HUES48 (cell line): ENCODE data around the gene TXN.

Experiments
- H3K27ac ChIP-seq: one replicate; pipeline ENCODE4 v1.7.0; 2013; ENCODE audit warnings: low read depth, low read length, inconsistent platforms
- H3K27me3 ChIP-seq: 2 replicates; pipeline ENCODE4 v1.6.1; 2013; ENCODE audit warnings: mild to moderate bottlenecking, low read length; ENCODE audit not compliant: control insufficient read depth, insufficient read depth
- H3K36me3 ChIP-seq: 2 replicates; pipeline ENCODE4 v1.6.1; 2013; ENCODE audit warnings: low read length; ENCODE audit not compliant: control insufficient read depth, insufficient read depth
- H3K4me1 ChIP-seq: 2 replicates; pipeline ENCODE4 v1.6.1; 2013; ENCODE audit warnings: mild to moderate bottlenecking, low read length; ENCODE audit not compliant: control insufficient read depth, insufficient read depth
- H3K4me3 ChIP-seq: 2 replicates; pipeline ENCODE4 v1.5.1; 2013; ENCODE audit warnings: mild to moderate bottlenecking, low read depth, low read length
- H3K9ac ChIP-seq: 2 replicates; pipeline ENCODE4 v1.6.1; 2013; ENCODE audit warnings: mild to moderate bottlenecking, low read depth, low read length, moderate library complexity
- H3K9me3 ChIP-seq: 2 replicates; pipeline ENCODE4 v1.6.1; 2013; ENCODE audit warnings: low read length; ENCODE audit not compliant: control insufficient read depth, insufficient read depth

The TXN gene

DNA sequence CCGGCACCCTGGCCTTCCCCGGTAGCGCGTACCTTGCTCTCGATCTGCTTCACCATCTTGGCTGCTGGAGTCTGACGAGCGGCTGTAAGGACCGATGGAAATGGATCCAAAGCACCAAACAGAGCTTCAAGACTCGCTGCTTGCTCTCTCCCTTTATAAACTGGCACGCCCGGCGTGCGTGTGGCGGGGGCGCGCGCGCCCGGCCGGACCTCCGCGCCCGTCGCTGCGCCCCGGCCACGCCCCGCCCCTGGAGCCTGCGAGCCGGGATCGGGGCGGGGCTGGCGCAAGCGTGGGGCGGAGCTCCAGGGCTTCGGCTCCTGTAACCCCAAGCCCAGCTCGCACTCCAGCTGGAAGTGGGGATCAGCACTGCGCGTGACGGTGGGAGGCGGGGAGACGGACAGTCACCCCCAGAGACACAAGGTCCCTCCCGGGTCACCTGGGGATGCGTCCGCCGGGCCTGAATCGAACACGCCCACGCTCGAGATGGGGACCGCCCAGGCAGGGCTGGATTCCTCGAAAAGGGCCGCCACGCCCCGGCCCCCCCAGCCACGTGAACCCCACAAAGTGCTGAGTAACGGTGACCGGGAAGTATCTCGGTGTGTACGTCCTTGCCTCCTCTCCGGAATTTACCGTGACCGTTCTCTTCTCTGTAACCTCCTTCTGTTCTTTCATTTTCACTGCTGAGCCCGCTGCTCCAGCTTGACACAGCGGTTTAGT lies at the start of gene TXN:
TSS of gene TXN (minus strand) at position 128 of the 717 bp plus-strand sequence. CDS start at position 56, 72 bp downstream.
- Histone ChIP-seq H3K4me3 (peak within 1 kb of the TSS; percentile 94), H3K4me1 (peaks cover 29% of the 10 kb centered on the region), H3K27me3 (no peaks in the 10 kb centered on the region), H3K36me3 (no peaks in the 10 kb centered on the region), H3K9ac (peak within 1 kb of the TSS; percentile 87), H3K27ac (peak within 1 kb of the TSS; percentile 84), H3K9me3 (no peaks in the 10 kb centered on the region)

DNA sequence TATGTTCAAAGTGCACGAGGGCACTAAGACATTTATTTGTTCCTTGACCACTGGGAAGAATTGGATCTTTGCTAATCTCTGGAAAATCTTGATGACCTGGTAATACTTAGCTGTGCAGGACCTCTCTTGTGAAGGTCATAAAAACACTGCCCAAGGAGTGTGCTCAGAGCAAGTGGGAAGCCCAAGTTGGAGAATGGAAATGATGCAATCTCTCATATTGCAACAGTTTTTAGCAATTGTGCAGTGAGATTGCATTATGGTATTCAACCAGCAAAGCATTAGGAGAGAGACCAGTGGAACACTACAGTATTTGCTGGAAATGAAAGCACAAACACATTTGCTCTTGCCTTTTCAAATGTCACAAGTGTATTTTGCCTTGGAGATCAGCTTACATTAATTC lies 46.8 kb upstream of the TXN start:
- Histone ChIP-seq H3K4me3 (no peak overlapping the region), H3K9me3 (no peaks in the 10 kb centered on the region), H3K9ac (no peak overlapping the region), H3K4me1 (peaks cover 10% of the 10 kb centered on the region; the same call in 1 of the 2 replicates), H3K27me3 (no peaks in the 10 kb centered on the region), H3K27ac (no peak overlapping the region), H3K36me3 (no peaks in the 10 kb centered on the region)

DNA sequence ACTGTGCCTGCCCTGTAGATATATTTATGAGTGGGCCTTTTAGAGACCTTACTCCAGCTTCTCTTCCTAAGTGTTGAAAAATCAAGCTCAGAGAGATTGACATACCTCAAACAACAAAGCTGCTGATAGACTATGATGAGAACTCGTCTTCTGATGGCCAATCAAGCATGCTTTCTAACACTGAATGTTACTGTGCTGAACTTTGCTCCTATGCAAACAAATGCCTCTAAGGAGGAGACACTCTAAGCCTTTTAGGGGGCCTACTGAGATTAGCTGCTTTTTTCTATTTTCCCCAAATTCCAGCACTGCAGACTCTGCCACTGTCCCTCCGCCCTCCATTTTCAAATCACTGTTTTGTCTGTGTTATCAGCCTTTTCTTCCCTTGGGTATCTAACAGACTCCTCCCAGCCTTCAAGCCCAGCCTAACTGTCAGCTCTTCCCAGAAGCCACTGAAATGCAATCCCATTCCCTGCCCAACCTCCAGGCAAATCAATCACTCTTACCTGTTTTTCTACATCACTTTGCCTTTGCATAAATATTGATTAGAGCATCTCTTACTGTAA lies 41.8 kb upstream of the TXN start:
- no peaks in the 10 kb centered on the region for H3K36me3 ChIP-seq
- no peak overlapping the region for H3K27ac ChIP-seq
- H3K4me1 ChIP-seq: no peaks in the 10 kb centered on the region
- no peaks in the 10 kb centered on the region for H3K9me3 ChIP-seq
- no peak overlapping the region for H3K4me3 ChIP-seq
- no peak overlapping the region for H3K9ac ChIP-seq
- no peaks in the 10 kb centered on the region for H3K27me3 ChIP-seq

DNA sequence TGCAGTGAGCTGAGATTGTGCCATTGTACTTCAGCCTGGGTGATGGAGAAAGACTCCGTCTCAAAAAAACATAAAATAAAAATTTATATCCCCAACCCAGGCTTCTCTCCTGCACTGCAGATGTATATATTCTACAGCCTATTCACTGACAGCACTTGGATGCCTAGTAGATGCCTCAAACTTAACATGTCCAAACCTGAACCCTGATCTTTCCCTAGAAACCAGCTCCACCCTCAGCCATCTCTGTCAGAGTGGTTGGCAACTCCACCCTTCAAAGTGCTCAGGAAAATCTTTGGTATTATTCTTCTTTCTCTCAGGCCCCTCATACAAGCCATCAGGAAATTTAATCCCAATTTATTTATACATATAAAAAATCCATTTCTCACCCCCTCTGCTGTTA lies 36.9 kb upstream of the TXN start:
- Histone ChIP-seq H3K27me3 (no peaks in the 10 kb centered on the region), H3K9me3 (no peaks in the 10 kb centered on the region), H3K27ac (no peak overlapping the region), H3K36me3 (no peaks in the 10 kb centered on the region), H3K4me3 (no peak overlapping the region), H3K4me1 (no peaks in the 10 kb centered on the region), H3K9ac (no peak overlapping the region)

DNA sequence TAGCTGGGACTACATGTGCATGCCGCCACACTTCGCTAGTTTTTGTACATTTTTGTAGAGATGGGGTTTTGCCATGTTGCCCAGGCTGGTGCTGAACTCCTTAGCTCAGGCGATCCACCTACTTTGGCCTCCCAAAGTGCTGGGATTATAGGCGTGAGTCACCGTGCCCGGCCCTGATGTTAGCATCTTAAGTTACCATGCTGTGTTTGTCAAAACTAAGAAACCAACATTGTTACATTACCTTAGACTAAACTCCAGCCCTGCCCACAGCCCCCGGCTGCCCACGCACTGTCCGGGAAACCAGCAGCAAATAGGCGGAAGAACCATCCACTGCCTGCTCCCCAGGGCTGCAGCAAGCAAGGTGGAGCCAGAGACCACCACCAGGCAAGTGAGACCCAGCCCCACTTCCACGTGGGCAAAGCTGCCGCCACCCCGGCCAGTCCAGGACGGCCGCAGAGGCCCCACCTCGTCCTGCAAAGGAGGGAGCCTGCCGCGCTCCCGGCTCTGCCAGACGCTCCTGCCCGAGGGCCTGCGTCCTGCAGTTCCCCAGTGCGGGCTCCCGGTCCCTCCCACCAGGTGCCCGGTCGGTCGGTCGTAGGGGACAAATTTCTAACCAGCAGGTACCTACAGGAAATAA lies 35.7 kb upstream of the TXN start:
- Histone ChIP-seq H3K9ac (no peak overlapping the region), H3K4me3 (no peak overlapping the region), H3K27ac (no peak overlapping the region), H3K36me3 (no peaks in the 10 kb centered on the region), H3K27me3 (no peaks in the 10 kb centered on the region), H3K9me3 (no peaks in the 10 kb centered on the region), H3K4me1 (no peaks in the 10 kb centered on the region)

DNA sequence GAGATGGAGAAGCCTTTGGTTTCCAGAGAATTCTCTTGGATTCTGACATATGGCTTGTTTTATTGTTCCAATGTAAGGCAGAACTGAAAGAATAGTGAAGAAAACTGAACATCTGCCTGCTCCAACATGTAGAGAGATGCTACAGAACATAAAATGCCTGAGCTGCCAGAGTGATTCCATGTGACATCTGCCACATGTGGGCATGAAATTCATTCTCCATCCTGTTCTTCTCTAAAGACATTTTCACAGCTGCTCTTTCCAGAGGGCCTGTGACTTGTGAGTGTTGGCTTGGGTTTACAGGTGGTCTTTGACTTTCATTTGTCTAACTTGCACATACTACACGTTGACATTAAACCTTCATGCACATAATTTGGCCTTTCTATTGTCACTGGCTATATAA lies 33.7 kb upstream of the TXN start:
- Histone ChIP-seq H3K27ac (no peak overlapping the region), H3K9ac (no peak overlapping the region), H3K27me3 (no peaks in the 10 kb centered on the region), H3K4me1 (no peaks in the 10 kb centered on the region), H3K9me3 (no peaks in the 10 kb centered on the region), H3K36me3 (no peaks in the 10 kb centered on the region), H3K4me3 (no peak overlapping the region)

DNA sequence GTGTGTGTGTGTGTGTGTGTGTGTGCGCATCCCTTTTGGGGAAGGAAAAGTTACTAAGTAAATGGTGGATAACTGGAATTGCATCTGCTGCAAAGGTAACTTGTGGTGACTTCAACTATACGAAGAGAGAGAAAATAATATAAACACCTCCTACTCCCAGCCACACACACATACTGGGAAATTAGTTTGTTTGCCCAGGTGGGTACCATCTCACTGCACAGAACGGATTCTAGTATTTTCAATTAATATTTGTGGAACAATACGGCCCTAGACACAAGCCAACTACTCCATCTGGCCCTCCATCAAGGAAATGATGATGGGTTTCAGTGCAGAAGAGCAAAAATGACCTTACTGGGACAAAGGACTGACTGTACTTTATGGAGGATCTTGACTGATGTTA lies 32.2 kb upstream of the TXN start:
- H3K4me1 ChIP-seq: no peaks in the 10 kb centered on the region
- no peak overlapping the region for H3K9ac ChIP-seq
- H3K27me3 ChIP-seq: no peaks in the 10 kb centered on the region

DNA sequence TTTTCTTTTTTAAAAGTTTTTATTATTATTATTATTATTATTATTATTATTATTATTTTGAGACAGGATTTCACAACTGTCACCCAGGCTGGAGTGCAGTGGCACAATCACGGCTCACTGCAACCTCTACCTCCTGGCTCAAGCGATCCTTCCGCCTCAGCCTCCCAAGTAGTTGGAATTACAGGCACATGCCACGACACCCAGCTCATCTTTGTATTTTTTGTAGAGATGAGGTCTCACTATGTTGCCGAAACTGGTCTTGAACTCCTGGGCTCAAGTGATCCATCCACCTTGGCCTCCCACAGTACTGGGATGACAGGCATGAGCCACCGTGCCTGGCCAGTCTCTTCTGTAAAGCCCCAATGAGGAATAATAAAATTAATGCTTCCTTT lies 31.0 kb upstream of the TXN start:
- no peaks in the 10 kb centered on the region for H3K36me3 ChIP-seq
- no peak overlapping the region for H3K9ac ChIP-seq
- no peaks in the 10 kb centered on the region for H3K27me3 ChIP-seq
- no peaks in the 10 kb centered on the region for H3K4me1 ChIP-seq
- no peak overlapping the region for H3K27ac ChIP-seq
- H3K4me3 ChIP-seq: no peak overlapping the region
- H3K9me3 ChIP-seq: no peaks in the 10 kb centered on the region

More for the DNA sequence above, 32.2 kb upstream of the TXN start:
- no peaks in the 10 kb centered on the region for H3K36me3 ChIP-seq
- no peak overlapping the region for H3K4me3 ChIP-seq
- no peaks in the 10 kb centered on the region for H3K9me3 ChIP-seq
- H3K27ac ChIP-seq: no peak overlapping the region

DNA sequence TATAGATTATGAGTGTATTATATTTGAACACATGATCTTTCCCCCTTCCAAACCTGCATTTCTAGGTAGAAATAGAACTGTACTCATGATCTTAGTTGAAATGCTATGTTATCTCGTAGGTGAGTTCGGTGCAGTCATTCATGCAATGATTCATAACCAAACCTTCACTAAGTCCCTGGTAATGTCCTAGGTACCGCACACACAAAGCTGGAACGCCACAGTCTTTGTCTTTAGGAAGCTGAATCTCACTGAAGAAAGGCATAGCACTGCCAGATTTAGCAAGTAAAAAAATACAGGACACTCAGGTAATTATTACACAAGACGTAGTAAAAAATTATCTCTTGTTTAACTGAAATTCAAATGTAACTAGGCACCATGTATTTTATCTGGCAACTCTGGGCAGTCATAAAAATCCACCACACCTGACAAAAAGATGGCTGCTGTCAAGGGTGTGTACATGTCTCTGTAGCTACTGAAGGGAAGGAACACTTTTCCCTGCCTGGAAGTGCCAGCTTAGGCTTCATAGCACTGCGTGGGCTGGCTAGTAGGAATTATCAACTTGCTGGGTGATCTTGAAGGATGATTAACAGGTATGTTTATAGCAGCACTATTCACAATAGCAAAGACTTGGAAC lies 28.0 kb upstream of the TXN start:
- H3K27ac ChIP-seq: no peak overlapping the region
- no peaks in the 10 kb centered on the region for H3K27me3 ChIP-seq
- no peaks in the 10 kb centered on the region for H3K36me3 ChIP-seq
- no peaks in the 10 kb centered on the region for H3K9me3 ChIP-seq
- no peak overlapping the region for H3K9ac ChIP-seq
- no peaks in the 10 kb centered on the region for H3K4me1 ChIP-seq
- H3K4me3 ChIP-seq: no peak overlapping the region

DNA sequence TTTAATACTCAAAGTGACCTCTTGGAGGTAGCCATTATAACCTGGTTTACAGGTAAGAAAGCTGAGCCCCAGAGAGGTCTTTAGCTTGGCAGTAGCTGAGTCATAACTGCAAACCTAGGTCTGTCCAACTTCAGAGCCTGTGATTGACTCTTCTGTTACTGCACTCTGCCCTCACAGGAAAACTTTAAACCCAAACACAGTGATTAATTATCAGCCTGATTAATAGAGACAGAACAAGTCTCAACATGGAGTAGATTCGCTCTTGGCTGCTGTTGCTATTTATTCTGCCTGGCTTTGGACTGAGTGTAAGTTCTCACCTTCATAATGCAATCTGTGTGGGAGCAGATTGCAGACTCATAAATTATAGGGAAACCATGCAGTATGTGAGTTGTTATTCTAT lies 27.4 kb upstream of the TXN start:
- no peaks in the 10 kb centered on the region for H3K4me1 ChIP-seq
- H3K9me3 ChIP-seq: no peaks in the 10 kb centered on the region
- H3K27me3 ChIP-seq: no peaks in the 10 kb centered on the region
- H3K36me3 ChIP-seq: no peaks in the 10 kb centered on the region
- H3K4me3 ChIP-seq: no peak overlapping the region
- no peak overlapping the region for H3K9ac ChIP-seq
- no peak overlapping the region for H3K27ac ChIP-seq

DNA sequence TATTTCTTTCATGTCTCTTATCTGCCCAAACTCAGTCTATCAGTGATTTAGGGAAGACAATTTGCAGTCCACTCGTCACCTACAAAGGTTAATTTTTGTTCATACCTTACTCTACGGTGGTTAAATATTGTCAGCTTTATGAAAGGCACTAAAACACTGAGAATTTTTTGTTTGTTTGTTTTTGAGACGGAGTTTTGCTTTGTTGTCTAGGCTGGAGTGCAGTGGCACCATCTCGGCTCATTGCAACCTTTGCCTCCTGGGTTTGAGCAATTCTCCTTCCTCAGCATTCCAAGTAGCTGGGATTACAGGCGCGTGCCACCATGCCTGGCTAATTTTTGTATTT lies 26.4 kb upstream of the TXN start:
- Histone ChIP-seq H3K9ac (no peak overlapping the region), H3K36me3 (no peaks in the 10 kb centered on the region), H3K27me3 (no peaks in the 10 kb centered on the region), H3K9me3 (no peaks in the 10 kb centered on the region), H3K4me3 (no peak overlapping the region), H3K27ac (no peak overlapping the region), H3K4me1 (no peaks in the 10 kb centered on the region)
